Lower leg skin (tissue), 3 donors: Measurements from ENCODE around the gene RPL11.

Experiments used
- CTCF ChIP-seq, 3 donors: fragments of 450-650 bp; IDR thresholded peaks; one replicate each; pipeline ENCODE4 v1.5.1; 2016; ENCODE audit warnings: antibody characterized with exemption in 3 of 3, mild to moderate bottlenecking in 3 of 3, moderate library complexity in 2 of 3
- POLR2A ChIP-seq, 2 donors: fragments of 450-650 bp; IDR thresholded peaks; one replicate each; pipeline ENCODE4 v1.6.1; 2016 to 2017; ENCODE audit warnings: antibody characterized with exemption in 2 of 2, mild to moderate bottlenecking in 1 of 2, moderate library complexity in 1 of 2

GRCh38 chr1:23720256-23720995 is 28.8 kb downstream of the RPL11 start:
- TF ChIP-seq CTCF (IDR thresholded peaks at IDR 0.05) = no peak
- no peak for TF ChIP-seq POLR2A (IDR thresholded peaks at IDR 0.05)
